T-helper 1 cell treated with Interleukin-12 subunit alpha and Interleukin-12 subunit beta and Interleukin-4 antibody, amounts not matched to agents 30 ng/mL and 1 ng/mL, for 36 hours (primary cell): ENCODE measurements around the gene STARD9. TPM values are rescaled to one million over a fixed set of nuclear protein-coding genes. Genes with fewer than 3 reads are reported as not detected.

Source experiments
- intact Hi-C: fragments of 100-400 bp; cut with micrococcal nuclease; formaldehyde crosslinking; loops from one replicate; pipeline ENCODE4 v1.15.1; 2024
- total RNA-seq: library from RNA; stranded (reverse); gene quantifications from 2 replicates; pipeline ENCODE4 v1.2.3, GENCODE V29; 2022

Gene STARD9
- total RNA-seq, 1 donor from 2014 or later = 11.3 TPM

GRCh38 chr15:42726114-42726513, 150.7 kb downstream of the STARD9 start:
- intact Hi-C loops = no loop called here

DNA sequence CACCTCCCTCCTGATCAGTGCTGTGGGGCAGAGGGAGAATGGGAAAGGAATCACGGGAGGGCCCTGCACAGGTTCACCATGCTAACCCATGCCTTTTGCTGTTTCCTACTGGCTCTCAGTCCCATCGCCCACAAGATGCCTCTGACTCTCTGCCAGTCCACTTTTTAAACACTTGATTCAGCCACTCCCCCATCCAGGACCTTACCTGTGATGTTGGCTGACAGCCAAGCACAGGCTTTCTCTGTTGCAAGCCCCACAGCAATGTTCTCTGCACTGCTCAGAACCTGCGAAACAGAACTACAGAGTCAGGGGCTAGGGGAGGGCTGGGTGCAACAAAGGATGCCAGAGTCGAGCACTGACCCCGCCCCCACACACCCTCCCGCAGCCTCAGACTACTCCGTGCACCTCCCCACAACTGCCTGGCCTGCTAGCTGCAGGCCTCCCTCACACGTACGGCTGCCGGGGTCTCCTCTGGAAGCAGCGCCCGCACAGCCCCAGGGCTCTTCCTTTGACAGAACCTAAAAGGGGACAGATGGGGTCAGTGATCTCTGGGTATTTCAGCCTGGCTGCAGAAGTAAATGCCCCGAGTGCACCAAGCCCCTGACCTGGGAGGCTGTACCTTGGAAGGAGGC, 152.5 kb downstream of the STARD9 start:
- intact Hi-C loops = no loop called here

GRCh38 chr15:42728560-42728959, 153.2 kb downstream of the STARD9 start:
- intact Hi-C loops = no loop called here

GRCh38 chr15:42728972-42729371, 153.6 kb downstream of the STARD9 start:
- intact Hi-C loops = no loop called here

GRCh38 chr15:42729409-42729808, 154.0 kb downstream of the STARD9 start:
- intact Hi-C loops = no loop called here

- intact Hi-C loops = loop anchor here (10.0 kb wide), 1 partner anchor 905 kb away; the partner anchor contains the start of gene JMJD7
Observed at GRCh38 chr15:42730135-42730534, 154.7 kb downstream of the STARD9 start.

DNA sequence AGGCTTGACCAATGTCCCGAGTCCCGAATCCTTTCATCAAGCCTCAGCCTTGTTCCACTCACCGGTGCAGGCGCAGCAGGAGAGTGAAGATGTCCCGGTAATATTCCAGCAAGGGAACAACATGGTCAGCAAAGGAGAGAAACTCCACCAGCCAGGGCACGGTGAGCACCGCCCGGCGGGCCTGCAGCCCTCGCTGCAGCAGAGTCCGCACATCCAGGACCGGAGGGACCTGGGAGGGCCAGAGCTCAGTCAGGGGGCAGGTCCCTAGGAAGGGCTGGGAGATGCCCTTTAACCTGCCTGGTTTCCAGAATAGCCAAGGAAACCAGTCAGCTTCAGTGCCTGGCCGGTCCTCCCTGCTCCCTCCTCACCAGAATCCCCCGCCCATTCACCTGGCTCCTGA, 155.1 kb downstream of the STARD9 start:
- intact Hi-C loops = loop anchor here (10.0 kb wide), 1 partner anchor 906 kb away; the partner anchor contains the start of gene JMJD7

- intact Hi-C loops = loop anchor here (10.0 kb wide), 1 partner anchor 907 kb away; the partner anchor contains the start of gene JMJD7
Observed at GRCh38 chr15:42731461-42731860, 156.1 kb downstream of the STARD9 start.

DNA sequence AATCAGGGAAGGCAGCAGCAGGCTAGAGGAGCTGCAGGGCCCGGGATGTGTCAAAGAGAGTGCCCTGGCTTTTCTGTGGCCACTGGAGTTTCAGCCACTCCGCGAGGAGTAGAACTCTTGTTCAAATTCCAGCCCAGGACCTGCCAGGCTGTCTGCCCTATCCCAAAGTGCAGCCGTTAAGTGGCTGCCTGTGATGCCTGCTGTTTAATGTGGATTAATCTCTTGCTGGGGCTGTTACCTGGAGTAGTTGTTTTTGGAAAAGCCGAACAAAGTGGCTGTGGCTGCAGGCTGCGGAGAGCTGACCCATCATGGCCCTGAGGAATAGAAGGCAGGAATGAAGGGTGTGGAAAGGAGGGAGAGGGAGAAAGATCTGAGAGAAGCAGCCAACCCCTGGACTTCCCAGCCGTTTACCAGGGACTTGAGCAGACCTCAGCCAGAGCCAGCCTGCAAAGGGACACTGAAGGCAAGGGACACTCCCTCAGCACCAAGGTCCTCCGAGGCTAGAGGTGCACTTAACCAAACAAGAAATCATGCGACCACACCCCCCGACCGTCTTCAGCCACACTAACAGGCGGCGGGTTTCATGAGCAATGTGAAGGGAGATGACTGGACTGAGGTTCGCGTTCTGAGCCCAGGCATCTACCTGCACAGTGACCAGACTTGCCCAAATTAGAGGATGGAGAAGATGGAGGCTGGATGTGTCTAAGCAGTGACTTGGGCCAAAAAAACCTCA, 156.9 kb downstream of the STARD9 start:
- intact Hi-C loops = loop anchor here (10.0 kb wide), 1 partner anchor 907 kb away; the partner anchor contains the start of gene JMJD7

- intact Hi-C loops = loop anchor here (10.0 kb wide), 1 partner anchor 908 kb away; the partner anchor contains the start of gene JMJD7
Observed at GRCh38 chr15:42733027-42733426, 157.6 kb downstream of the STARD9 start.

DNA sequence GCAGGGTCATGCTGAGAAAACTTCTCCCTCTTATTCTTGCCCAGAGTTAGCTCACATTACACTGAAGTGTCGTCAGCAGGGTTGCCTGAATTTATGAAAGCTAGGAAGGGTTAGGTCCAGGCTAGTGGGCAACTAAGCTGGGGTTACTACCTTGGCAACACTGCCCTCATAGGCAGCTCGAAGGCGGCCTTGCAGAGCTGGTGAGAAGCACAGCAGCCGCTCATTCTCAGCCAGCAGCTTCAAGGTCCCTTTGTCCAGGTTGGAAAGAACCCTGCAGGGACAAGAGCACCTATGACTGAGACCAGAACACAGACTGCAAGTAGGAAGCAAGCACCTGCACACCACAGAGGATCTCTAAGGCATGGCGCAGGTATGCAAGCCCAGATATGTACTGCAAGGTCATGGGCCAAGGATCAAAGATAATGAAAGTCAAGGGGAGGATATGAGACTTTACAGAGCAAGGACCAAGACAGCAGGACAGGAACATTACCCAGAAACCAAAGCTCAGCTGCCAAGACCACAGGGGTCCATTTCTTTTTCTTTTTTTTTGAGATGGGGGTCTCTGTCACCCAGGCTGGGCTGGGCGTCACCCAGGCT, 158.8 kb downstream of the STARD9 start:
- intact Hi-C loops = loop anchor here (10.0 kb wide), 1 partner anchor 909 kb away; the partner anchor contains the start of gene JMJD7

DNA sequence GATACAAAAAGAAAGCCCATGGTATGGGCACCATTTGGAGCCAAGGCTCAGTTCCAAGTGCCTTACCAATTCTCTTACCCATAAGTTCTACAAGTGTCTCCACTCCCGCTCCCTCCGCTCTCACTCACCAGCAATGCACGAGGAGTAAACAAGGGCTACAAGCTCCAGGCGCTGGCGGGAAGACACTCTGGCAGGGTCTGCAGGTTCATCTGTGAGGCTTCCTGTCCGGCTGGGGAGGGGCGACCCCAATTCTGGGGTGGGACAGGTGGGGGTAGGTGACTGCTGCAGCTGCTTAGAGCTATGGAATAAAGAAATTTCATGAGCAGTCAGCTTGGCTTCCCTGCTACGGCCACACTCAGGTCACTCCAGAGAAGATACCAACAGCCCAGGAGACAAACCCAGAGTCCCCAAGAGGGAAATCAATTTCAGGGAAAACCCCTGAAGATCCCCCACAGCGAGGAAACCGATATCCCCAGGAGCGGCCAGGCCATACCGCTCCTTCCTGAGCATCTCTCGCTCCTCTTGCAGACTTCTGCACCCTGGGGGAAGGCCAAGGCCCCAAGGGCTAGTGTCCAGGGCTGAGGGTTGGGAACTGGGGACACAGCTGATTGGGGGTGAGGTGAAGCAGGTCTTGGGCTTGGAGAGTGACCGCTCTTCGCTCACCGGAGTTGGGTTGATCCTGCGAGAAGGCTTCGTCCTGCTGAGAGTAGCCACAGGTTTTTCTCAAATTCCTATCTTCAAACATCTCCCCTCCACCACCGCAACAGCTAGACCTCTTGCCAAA, 160.2 kb downstream of the STARD9 start:
- intact Hi-C loops = loop anchor here (2.0 to 10.0 kb wide), 4 partner anchors 161 to 911 kb away; partner anchors contain the start of genes GANC, JMJD7, STARD9 and TMEM87A

GRCh38 chr15:42736178-42736792, 160.9 kb downstream of the STARD9 start:
- intact Hi-C loops = loop anchor here (2.0 to 10.0 kb wide), 4 partner anchors 161 to 911 kb away; partner anchors contain the start of genes GANC, JMJD7, STARD9 and TMEM87A

DNA sequence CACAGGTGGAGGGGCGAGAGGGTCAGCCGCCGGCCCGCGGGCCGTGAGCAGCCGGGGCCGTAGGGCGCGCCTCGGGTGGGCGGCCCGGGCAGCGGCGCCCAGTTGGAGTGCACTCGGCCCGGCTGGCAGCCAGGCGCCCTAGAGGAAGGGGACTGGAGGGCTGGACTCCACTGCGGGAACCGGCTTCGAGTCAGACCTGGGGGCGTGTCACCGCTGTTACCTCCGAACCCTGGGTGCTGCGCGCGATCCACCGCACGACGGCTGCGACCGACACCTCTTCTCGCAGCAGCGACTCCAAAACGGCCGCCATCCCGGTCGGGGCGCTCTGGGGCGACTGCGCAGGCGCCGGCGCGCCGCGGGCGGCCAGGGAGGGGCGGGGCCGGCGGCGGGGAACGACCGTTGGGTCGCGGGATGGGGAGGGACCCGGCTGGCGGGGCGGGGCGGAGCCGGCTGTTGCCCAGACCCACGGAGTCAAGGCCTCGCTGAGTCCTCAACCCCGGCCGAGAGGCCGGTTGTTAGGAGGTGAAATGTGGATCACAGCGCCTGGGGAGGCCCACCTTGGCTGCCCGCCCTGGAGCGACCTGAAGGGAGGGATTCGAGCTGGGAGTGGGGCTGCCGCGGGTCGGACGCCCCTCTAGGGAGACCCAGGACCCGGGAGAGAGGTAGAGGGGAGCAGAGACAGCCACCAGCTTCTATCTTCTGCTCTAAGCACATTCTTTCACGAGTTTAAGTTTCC, 161.6 kb downstream of the STARD9 start, which contains the start of gene CDAN1:
TSS of gene CDAN1 (minus strand) at position 336 of the 736 bp plus-strand sequence. CDS start at position 310, 26 bp downstream.
- intact Hi-C loops = loop anchor here (1.0 to 10.0 kb wide), 6 partner anchors 162 to 912 kb away; partner anchors contain the start of genes GANC, JMJD7, STARD9 and TMEM87A

DNA sequence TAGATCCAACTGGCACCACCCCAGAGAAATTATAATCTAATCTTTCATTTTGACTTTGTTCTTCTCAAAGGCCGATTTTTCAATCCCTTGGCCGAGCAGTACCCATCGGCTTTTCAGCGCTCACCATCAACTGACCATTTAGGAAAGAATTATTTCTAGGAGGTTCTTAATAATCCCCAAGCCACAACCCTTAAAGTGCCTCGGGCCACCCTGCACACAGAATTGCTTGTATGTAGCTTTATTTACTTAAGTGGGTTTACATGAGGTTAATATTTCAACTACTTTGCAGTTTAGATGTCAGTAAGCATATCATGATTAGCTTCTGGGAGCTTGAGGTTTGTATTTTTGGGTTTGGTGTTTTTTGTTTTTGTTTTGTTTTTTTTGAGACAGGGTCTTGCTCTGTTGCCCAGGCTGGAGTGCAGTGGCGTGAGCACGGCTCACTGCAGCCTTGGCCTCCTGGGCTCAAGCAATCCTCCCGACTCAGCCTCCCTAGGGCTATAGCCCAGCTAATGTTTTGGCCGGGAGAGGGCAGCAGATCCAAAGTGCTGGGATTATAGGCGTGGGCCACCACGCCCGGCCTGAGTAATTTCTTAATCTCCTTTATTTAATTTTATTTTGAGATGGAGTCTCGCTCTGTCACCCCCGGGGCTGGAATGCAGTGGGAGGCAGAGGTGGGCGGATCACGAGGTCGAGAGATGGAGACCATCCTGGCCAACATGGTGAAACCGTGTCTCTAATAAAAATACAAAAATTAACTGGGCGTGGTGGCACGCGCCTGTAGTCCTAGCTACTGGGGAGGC, 162.3 kb downstream of the STARD9 start:
- intact Hi-C loops = loop anchor here (1.0 to 10.0 kb wide), 6 partner anchors 163 to 913 kb away; partner anchors contain the start of genes GANC, JMJD7, STARD9 and TMEM87A

DNA sequence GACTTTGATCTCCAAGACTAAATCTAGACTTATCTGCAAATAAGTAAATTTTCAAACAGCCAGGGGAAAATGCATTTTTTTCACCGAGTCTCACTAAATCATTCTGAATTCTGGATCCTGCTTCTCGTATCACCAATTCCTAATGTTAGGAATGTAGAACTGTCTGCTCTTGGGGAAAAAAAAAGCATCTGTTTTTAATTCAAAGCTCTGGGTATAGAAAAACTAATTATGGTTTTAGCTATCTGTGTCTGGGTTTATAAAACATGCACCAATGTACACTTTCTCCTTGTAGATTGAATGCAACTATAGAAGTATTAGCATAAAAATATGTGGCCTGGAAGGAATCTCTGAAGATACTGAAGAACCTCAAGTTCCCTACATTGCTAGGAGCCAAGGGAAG, 166.3 kb downstream of the STARD9 start:
- intact Hi-C loops = no loop called here

DNA sequence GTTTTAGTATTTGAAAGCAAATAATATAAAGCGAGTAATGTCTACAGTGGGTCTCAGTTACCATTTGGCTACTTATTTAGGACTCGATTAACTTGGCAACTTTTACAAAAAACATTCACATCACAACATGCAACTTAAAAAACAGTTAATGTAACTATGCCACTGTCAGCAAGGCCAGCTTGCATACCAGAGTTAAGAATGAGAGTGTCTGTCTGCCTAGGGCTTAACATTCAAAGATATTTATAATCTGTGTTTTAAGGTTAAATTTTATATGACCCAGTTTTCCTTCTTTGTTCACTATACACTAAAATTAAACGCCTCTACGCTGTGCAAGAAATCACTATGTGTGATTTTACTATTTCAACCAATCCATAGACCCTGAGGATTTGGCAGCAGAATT, 166.7 kb downstream of the STARD9 start:
- intact Hi-C loops = no loop called here

- intact Hi-C loops = no loop called here
Observed at GRCh38 chr15:42744195-42744594, 168.8 kb downstream of the STARD9 start.

GRCh38 chr15:42749266-42749665, 173.9 kb downstream of the STARD9 start:
- intact Hi-C loops = no loop called here
